COLO668 (cell line): ENCODE results near the gene SKA3.
"Not testable (repeated sequence)": the region's sequence is repeated elsewhere in the genome, so short reads cannot be mapped to it uniquely, and the experiment has no call there.

ENCODE experiments used
- DNase-seq: peaks from one replicate; lab custom pipeline; 2025; ENCODE audit not compliant: unreplicated experiment; lab: John Stamatoyannopoulos, UW

The SKA3 gene

DNA sequence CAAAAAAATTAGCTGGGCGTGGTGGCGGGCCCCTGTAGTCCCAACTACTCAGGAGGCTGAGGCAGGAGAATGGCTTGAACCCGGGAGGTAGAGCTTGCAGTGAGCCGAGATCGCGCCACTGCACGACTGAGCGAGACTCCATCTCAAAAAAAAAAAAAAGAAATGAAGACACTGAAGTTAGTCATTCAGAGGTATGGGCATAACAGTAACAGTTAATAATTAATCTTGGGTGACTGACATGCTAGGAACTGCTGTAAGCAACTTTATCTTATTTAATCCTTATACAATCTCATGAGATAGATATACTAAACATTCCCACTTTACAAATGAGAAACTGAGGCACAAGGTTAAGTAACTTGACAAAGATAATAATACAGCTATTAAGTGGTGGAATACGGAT is 4.9 kb downstream of the SKA3 start:
- no peak for DNase-seq

DNA sequence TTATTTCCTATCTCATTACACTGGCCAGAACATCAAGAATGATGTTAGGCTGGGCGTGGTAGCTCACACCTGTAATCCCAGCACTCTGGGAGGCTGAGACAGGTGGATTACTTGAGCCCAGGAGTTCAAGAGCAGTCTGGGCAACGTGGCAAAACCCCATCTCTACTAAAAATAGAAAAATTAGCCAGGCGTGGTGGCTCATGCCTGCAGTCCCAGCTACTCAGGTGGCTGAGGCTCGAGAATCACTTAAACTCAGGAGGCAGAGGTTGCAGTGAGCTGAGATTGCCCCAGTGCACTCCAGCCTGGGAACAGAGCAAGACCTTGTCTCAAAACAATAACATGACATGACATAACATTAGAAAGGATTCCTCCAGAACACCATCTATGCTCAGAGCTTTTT is 10.7 kb downstream of the SKA3 start:
- DNase-seq, result not testable (repeated sequence)

DNA sequence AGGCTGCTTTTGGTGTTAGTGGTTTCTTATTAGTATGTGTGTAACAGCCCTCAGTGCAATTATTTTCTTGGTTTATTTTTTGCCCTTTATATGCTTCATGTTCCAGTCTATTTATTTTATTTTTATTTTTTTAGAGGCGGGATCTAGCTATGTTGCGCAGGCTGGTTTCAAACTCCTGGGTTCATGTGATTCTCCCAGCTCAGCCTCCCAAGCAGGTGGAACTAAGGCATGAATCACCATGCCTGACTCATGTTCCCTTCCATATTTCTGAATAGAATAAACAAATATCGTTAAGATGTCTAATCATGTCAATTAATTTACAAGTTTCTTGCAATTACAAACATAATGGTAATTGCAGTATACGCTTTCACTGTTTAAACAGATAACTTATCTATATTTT is 11.7 kb downstream of the SKA3 start:
- DNase-seq, result no peak

DNA sequence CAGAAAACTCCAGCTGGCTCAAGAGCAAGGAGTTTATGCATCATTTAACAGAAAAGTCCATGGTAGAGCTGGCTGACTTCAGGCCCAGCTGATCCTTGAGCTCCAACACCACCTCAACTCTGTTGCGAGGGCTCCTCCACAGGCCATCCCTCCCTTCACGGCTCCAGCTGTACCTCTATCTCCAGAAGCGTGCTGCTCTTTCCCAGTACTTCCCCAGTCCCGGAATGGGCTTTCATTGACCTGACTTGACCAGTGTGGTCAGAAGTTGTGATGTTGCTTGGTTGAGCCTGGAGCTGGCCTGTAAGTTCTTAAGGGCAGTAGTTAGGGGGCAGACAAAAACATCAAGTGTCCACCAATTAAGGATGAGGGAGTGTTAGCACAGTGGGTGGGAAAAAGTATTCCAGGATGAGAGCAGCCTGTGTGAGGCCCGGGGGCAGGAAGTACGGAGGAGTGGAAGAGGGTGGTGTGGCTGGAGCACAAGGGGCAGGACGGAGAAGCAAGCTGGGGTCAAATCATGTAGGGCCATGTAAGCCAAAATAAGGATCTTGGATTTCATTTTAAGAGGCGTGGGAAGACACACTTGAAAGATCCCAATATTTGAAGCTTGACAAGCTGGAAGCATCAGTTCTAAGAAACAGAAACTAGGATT is 24.0 kb downstream of the SKA3 start:
- no peak for DNase-seq

DNA sequence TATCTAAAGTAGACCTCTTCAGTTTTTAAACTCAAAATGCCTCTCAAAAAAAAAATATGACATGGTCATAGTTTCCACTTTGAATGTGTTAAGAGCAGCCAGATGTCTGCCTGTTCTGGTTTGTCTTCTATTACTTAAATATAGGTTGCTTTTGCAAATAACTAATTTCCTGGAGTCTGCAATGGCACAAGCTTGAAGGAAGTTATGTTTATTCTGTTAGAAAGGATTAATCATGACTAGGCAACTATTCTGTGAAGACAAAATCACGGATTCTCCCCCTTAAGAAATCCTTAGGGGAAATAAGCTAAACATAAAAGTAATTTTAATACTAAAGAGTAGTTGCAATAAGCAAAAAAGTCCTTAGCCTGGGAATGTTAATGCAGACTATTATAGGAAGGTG is 26.3 kb downstream of the SKA3 start:
- no peak for DNase-seq

DNA sequence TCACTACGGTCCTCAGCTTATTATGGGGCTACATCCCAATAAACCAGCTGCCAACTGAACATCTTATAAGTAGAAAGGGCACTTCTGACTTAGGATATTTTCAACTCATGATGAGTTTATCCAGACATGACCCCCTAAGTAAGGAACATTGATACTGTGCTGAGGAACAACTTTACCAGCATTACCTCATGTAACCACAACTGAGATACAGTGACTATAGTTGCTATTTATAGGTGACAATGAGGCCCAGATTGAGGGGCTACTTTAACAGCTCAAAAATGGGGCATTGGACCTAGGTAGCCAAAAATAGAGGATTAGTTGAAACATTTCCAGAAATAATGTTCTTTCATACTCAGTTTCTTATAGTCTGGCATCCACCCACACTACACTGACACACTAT is 26.8 kb downstream of the SKA3 start:
- DNase-seq, result no peak

DNA sequence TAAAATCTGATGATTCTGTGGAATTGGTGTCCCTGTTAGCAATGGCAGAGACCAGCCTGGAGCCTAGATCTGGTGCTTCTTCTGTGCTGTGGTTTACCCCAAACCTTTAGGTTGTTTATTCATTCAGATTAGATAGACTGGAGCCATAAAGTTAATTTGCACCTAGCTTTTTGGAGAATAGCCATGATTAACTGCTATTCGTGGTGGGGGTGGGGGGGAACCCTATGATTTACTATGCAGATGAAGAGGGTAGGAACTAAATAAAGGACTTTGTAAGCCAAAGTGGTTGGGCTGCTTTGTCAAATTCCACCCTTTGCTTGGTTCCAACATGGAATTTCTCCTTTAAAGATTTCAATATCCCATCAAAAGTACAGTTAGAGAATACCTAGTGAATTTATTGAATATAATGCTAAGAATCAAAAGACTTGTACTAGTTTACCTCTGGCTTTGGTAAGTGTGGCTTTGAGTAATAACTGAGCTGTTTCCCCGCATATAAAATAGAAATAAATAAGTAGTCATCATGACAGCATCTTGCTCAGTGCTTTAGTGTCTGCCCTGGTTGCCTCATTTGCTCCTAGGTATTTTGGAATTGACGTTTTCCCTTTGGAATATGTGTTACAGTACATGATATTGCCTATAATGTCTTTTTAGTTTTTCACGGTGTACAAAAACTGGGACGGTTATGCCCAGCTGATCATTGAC is 27.6 kb downstream of the SKA3 start:
- DNase-seq, result no peak

DNA sequence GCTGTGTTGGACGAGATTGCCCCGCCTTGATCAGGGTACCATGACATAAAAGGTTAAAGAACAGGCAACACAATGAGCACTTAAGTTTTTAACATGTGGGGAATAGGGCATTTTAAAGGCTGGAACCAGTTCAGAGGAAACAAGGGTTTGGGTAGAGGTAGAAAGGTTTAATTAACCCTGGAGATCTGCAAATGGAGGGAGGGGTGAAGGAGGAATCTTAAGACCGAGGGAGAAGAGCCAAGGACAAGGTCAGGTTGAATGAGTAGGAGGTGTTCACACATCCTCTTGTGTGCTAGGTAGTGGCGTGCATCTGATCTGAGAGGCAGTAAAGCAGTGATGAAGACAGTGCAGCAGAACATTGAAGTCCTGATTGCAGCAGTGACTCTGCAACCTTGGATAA is 28.5 kb downstream of the SKA3 start:
- DNase-seq, result no peak

DNA sequence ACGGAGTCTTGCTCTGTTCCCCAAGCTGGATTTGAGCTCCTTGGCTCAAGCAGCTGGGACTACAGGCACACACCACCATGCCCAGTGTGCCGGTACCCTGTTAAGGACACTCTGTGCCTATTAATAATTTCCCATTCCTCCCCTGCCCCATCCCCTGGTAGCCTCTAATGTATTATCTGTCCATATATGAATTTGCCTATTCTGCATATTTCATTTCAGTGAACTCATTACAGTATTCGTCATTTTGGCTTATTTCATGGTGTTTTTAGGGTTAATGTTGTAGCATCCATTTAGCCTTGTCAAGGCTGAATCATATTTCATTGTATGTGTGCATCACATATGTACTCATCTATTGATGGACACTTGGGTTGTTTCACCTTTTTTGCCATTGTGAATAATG is 33.6 kb downstream of the SKA3 start:
- no peak for DNase-seq

DNA sequence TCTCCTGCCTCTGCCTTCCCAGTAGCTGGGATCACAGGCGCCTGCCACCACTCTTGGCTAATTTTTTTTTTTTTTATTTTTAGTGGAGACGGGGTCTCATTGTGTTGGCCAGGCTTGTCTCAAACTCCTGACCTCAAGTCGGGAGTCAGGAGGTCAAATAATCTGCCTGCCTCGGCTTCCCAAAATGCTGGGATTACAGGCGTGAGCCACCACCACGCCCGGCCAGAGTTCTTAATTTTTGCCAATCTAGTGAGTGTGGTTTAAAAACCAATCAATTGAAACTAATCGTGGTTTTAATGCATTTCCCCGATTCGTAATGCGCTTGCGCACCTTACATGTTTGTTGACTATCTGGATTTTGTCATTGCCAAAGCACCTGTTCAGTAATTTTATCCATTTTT is 37.0 kb downstream of the SKA3 start:
- DNase-seq, result no peak

DNA sequence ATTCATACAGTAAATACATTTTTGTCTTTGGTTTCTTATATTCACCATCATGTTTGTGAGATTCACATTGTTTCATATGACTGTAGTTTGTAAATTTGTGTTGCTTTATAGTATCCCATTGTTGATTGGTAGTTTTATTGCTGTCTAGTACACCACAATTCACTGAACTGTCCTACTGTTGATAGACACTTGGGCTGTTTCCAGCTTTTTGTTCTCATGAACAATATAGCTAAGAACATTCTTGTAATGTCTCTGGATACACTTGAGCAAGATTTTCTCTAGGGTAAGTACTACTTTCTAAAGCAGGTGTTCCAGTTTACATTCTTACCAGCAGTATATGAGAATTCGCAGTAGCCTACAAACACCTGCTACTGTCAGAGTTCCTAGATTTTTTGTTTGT is 37.8 kb downstream of the SKA3 start:
- DNase-seq, result no peak

DNA sequence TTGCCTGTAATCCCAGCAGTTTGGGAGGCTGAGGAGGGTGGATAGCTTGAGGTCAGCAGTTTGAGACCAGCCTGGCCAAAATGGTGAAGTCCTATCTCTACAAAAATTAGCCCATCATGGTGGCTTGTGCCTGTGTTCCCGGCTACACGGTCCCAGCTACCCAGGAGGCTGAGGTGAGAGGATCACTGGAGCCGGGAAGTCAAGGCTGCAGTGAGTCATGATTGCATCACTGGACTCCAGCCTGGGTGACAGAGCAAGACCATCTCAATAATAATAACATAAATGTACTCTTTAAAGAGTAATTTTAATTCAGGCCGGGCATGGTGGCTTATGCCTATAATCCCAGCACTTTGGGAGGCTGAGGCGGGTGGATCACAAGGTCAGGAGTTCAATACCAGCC is 38.7 kb downstream of the SKA3 start:
- no peak for DNase-seq

DNA sequence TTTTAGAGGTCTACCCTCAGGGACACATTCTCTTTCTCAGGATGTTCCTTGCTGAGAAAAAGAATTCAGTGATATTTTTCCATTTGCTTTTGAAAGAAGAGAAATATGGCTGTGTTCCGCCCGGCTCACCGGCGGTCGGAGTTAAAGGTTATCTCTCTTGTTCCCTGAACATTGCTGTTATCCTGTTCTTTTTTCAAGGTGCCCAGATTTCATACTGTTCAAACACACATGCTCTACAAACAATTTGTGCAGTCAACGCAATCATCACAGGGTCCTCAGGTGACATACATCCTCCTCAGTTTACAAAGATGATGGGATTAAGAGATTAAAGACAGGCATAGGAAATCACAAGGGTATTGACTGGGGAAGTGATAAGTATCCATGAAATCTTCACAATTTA is 40.5 kb downstream of the SKA3 start:
- not testable (repeated sequence) for DNase-seq

DNA sequence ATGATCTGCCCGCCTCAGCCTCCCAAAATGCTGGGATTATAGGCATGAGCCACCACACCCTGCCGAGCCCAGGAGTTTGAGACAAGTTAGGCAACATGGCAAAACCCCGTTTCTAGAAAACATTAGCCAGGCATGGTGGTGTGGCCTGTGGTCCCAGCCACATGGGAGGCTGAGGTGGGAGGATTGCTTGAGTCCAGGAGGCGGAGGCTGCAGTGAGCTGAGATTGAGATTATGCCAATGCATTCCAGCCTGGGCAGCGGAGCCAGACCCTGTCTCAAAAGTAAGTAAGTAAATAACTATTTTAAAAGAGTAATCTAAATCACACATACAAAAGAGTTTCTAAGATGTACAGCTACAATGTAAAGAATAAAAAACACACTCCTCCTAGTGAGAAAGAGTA is 41.9 kb downstream of the SKA3 start:
- no peak for DNase-seq

DNA sequence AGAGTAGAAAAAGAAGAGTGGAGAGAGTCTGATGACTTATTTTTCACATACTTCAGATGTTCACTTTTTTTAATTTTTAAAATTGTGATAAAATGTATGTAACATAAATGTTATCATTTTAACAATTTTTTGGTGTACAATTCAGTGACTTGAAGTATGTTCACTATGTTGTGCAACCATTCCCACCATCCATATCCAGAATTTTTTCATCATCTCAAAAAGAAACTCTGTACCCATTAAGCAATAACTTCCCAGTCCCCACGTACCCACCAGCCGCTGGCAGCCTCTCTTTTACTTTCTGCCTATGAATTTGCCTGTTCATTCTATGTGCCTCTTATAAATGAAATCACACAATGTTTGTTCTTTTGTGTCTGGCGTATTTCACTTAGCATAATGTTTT is 43.3 kb downstream of the SKA3 start:
- no peak for DNase-seq

DNA sequence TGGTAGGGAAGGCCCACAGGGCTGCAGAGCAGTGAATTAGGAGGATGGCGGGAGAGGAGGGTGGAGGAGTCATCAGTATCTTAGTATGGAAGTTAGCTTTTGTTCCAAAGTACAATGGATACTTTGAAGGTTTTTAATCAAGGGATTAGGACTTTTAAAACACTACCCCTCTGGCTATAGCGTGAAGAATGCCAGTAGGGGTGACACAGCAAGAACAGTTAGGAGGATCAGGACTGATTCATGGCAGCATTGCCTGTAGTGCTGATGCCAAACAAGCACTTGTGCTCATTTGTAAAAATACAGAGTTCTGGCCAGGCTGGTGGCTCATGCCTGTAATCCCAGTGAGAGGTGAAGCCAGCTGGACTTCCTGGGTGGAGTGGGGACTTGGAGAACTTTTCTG is 46.2 kb downstream of the SKA3 start:
- no peak for DNase-seq

DNA sequence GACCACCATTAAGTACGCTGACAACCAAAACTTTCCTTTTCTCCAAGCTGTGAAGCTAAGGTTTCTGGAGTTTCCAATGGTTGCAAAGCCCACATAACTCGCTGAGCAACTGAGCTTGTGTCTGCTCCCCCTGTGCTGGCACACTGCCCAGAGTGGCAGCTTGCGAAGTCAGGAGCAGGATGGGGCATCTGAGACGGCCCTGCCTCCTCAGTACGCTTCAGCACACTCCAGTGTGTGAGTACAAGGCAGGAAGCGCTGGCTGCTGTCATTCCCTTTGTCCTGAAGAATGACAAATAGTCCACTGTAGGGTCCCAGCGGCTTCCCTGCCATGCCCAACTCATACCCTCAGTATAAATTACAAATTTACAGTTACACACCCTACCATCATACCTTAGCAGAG is 51.5 kb downstream of the SKA3 start:
- DNase-seq, result peak; percentile 99

DNA sequence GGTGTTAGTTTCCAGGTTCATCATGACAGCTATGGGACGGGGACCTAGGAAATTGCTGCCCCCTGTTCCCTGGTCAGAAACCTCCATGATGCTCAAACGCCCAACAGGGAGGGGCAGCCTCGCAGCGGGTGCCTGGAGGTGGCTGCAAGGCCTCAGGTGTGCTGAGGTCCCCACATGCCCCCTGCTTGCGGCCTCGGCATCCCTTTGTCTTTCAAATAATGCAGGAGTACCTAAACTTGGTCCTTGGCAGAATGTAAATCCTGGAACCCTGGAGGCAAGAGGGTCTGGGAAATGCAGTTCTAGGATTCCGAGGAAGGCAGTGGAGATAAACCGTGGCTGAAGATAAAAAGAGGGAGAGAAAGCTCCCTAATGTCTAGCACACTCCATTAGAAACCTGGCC is 52.4 kb downstream of the SKA3 start:
- no peak for DNase-seq

DNA sequence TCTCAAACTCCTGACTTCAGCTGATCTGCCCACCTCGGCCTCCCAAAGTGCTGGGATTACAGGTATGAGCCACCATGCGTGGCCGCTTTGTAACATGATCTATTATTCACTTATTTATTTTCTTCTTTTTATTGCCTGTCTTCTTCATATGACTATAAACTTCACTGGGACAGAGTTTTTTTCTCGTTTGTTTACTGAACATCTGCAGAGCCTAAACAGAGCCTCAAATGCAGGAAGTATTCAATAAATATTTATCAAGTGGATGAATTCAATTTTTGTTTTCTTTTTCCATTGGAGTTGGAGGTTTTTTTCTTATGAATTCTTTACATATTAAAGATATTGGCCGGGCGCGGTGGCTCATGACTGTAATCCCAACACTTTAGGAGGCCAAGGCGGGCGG is 54.7 kb downstream of the SKA3 start:
- DNase-seq, result no peak

DNA sequence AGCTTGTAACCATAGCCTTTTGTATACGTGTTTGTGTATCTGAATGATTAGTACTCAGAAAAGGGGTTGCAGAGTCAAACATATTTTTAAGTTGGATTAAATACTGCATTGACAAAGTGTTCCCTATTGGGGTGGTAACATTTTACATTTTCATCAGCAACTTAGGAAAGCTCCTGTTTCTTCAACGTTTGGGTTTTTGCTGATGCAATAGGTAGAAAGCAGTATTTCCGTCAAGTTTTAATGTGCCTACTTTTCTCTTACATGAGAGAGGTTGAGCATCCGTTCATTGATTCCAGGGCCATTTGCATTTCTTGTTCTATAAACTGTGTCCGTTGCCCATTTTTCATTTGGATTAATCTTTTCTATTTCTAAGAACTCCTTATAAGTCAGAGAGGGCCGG is 56.2 kb downstream of the SKA3 start:
- no peak for DNase-seq

DNA sequence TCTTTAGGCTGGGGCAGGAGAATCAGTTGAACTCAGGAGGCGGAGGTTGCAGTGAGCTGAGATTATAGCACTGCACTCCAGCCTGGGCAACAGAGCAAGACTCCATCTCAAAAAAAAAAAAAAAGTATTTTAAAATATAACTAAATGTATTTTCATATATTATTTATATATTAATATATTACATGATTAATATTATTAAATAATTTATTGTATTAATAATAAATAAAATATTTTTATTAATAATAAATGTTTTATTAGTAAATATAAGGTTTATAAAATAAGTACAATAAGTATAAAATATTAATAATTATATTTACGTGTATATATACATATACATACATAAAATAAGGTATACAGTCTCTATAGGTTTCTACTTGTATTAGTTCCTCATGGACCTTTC is 56.8 kb downstream of the SKA3 start:
- no peak for DNase-seq

DNA sequence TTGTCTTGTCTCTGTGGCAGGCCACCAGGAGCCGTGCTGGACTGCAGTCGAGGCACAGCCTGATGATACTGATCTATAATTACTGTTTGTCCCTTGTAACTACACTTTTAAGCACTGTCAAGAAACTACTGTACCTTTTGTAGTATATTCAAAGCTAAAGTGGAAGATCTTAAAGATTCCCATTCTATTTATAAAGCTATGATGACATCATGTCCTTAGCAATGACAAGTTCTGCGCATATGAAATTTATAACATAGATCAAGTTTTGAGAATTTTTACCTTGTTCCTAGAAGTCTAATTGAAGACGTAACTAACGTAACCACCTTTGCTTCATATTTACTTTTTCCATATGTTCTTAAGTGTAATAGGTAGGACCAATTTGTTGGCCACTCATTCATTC is 58.2 kb downstream of the SKA3 start:
- no peak for DNase-seq
